Measurements from ENCODE around the gene PDXDC1. TPM values are rescaled to one million over a fixed set of nuclear protein-coding genes. Genes with fewer than 3 reads are reported as not detected.
"Not testable (repeated sequence)": the region's sequence is repeated elsewhere in the genome, so short reads cannot be mapped to it uniquely, and the experiment has no call there.

PDXDC1 gene
- total RNA-seq, 1 donor from 2014 or later: 54.5 TPM

GRCh38 chr16:15038689-15039088, 63.9 kb downstream of the PDXDC1 start:
- no peak for ATAC-seq

GRCh38 chr16:15041271-15042004, 66.6 kb downstream of the PDXDC1 start:
- peak; percentile 77 for ATAC-seq

- peak; percentile 78 for ATAC-seq
These were observed 68.5 kb downstream of the PDXDC1 start for GRCh38 chr16:15043344-15043743.

GRCh38 chr16:15044286-15044685, 69.5 kb downstream of the PDXDC1 start:
- ATAC-seq: no peak

- ATAC-seq: not testable (repeated sequence)
These were observed 70.4 kb downstream of the PDXDC1 start for GRCh38 chr16:15045270-15045669.

GRCh38 chr16:15046692-15047376, 72.0 kb downstream of the PDXDC1 start:
- no peak for ATAC-seq

GRCh38 chr16:15049581-15050180, 74.9 kb downstream of the PDXDC1 start:
- no peak for ATAC-seq

- not testable (repeated sequence) for ATAC-seq
These were observed 75.6 kb downstream of the PDXDC1 start for GRCh38 chr16:15050440-15050839.

- ATAC-seq: no peak
These were observed 76.6 kb downstream of the PDXDC1 start for GRCh38 chr16:15051387-15051951.

- peak; percentile 72 for ATAC-seq
These were observed 78.1 kb downstream of the PDXDC1 start for GRCh38 chr16:15052747-15053476.

GRCh38 chr16:15053904-15054303, 79.1 kb downstream of the PDXDC1 start:
- no peak for ATAC-seq

- ATAC-seq: no peak
These were observed 79.7 kb downstream of the PDXDC1 start for GRCh38 chr16:15054357-15055140.

- peak; percentile 24 for ATAC-seq
These were observed 80.6 kb downstream of the PDXDC1 start for GRCh38 chr16:15055141-15056053.

- ATAC-seq: no peak
These were observed 83.0 kb downstream of the PDXDC1 start for GRCh38 chr16:15057681-15058417.

- ATAC-seq: no peak
These were observed 84.5 kb downstream of the PDXDC1 start for GRCh38 chr16:15059324-15059723.

- ATAC-seq: not testable (repeated sequence)
These were observed 87.4 kb downstream of the PDXDC1 start for GRCh38 chr16:15062085-15062810.

- ATAC-seq: not testable (repeated sequence)
These were observed 91.1 kb downstream of the PDXDC1 start for GRCh38 chr16:15065961-15066360.

- ATAC-seq: not testable (repeated sequence)
These were observed 91.9 kb downstream of the PDXDC1 start for GRCh38 chr16:15066690-15067089.

GRCh38 chr16:15071013-15071412, 96.2 kb downstream of the PDXDC1 start:
- not testable (repeated sequence) for ATAC-seq

Data from esophagus mucosa (tissue), 1 donor.